ENCODE data around the gene NUDT21. TPM values are rescaled to one million over a fixed set of nuclear protein-coding genes. Genes with fewer than 3 reads are reported as not detected.

The NUDT21 gene
- total and polyA plus RNA-seq, 2 of the 8 experiments (the other 6 are each of a cell fraction or from before 2014, with no cell fraction given): 78.1 to 277 TPM

GRCh38 chr16:56460101-56460500 is 9.0 kb upstream of the NUDT21 start:
- H3K56ac ChIP-seq (replicated peaks; ENCODE audit: insufficient read length, low read depth, low read length): no peak overlapping the region
- DNase-seq (ENCODE audit: low read depth in 1 of 2, low spot score in 2 of 2) (no peak), FAIRE-seq (no peak)
- POLR2A ChIA-PET (ENCODE audit: partially characterized antibody): no interaction called here
- H3K79me1 ChIP-seq (ENCODE audit: low read depth, low read length): no peaks in the 10 kb centered on the region
- H3K23me2 ChIP-seq (ENCODE audit: low read depth, low read length): no peaks in the 10 kb centered on the region
- no peak overlapping the region for H2BK12ac ChIP-seq (ENCODE audit: low read depth, low read length)
- H3K27me3 ChIP-seq (replicated peaks in 1 of 4; ENCODE audit: control insufficient read depth in 3 of 4, extremely low read depth in 1 of 4, insufficient read depth in 3 of 4, low read length in 3 of 4): no peaks in the 10 kb centered on the region
- CTCF ChIA-PET (ENCODE audit: partially characterized antibody): no interaction called here
- no peak overlapping the region for H4K5ac ChIP-seq (ENCODE audit: insufficient read length, low read depth, low read length)
- H3K23ac ChIP-seq (ENCODE audit: insufficient read length): no peak overlapping the region
- H3K9me3 ChIP-seq (ENCODE audit: insufficient read depth in 2 of 2, low read depth in 1 of 2, low read length in 1 of 2): no peaks in the 10 kb centered on the region
- H2BK15ac ChIP-seq (ENCODE audit: low read length): no peak overlapping the region
- peaks cover 8 to 69% (median 43%) of the 10 kb centered on the region in 4 experiments for H3K36me3 ChIP-seq (ENCODE audit: control insufficient read depth in 2 of 4, insufficient read depth in 4 of 4, low read length in 3 of 4)
- no peak overlapping the region for H2AFZ ChIP-seq (ENCODE audit: low read length)
- no peak overlapping the region for H3K9ac ChIP-seq (replicated peaks in 1 of 4; ENCODE audit: extremely low read depth in 1 of 4, low read depth in 3 of 4, low read length in 3 of 4)
- H4K91ac ChIP-seq (replicated peaks; ENCODE audit: insufficient read length, low read length): no peak overlapping the region
- 91% methylated on average over 2 of the region's 2 CpGs; no CpG with 5 or more reads in 1 of the 2 experiments for WGBS, 2 experiments (ENCODE audit: extremely low coverage in 1 of 2, insufficient coverage in 1 of 2, insufficient read length in 1 of 2, insufficient replicate concordance in 2 of 2, low coverage in 1 of 2, low lambda C conversion rate in 2 of 2, missing lambda C conversion rate in 1 of 2)
- no peaks in the 10 kb centered on the region for H3K79me2 ChIP-seq (ENCODE audit: control insufficient read depth in 1 of 2, insufficient read depth in 2 of 2, low read length in 2 of 2)
- H2BK5ac ChIP-seq (ENCODE audit: low read depth, low read length): no peak overlapping the region
- no peaks in the 10 kb centered on the region for H3K4me1 ChIP-seq (replicated peaks in 1 of 4; ENCODE audit: control insufficient read depth in 3 of 4, insufficient read depth in 4 of 4, low read length in 3 of 4)
- no peaks in the 10 kb centered on the region for H4K20me1 ChIP-seq (replicated peaks in 1 of 2; ENCODE audit: control insufficient read depth in 1 of 2, insufficient read depth in 2 of 2, low read length in 2 of 2)
- no peak overlapping the region for H2BK120ac ChIP-seq (replicated peaks; ENCODE audit: low read depth, low read length)
- TF ChIP-seq JUN (IDR thresholded peaks at IDR 0.05; ENCODE audit: low read depth, low read length) (no peak), POLR2A (IDR thresholded peaks at IDR 0.05; ENCODE audit: control extremely low read depth in 1 of 2, low read depth in 2 of 2, low read length in 2 of 2) (no peak), RBBP5 (IDR thresholded peaks at IDR 0.05; ENCODE audit: borderline replicate concordance, low read depth, low read length) (no peak), GABPA (IDR thresholded peaks at IDR 0.05; ENCODE audit: borderline replicate concordance, insufficient read depth, low read length) (no peak), SP1 (IDR thresholded peaks at IDR 0.05; ENCODE audit: low read depth, low read length) (no peak), KDM5A (IDR thresholded peaks at IDR 0.05; ENCODE audit: low read length) (no peak), USF2 (IDR thresholded peaks at IDR 0.05; ENCODE audit: low read length) (no peak), SUZ12 (IDR thresholded peaks at IDR 0.05; ENCODE audit: low read length) (no peak), YY1 (IDR thresholded peaks at IDR 0.05; ENCODE audit: low read depth, low read length) (no peak), POLR2AphosphoS5 (IDR thresholded peaks at IDR 0.05; ENCODE audit: low read depth, low read length) (no peak), KDM1A (IDR thresholded peaks at IDR 0.05; ENCODE audit: borderline replicate concordance, low read length) (no peak)
- H3K14ac ChIP-seq (ENCODE audit: insufficient read length): no peak overlapping the region
- H3K27ac ChIP-seq (ENCODE audit: low read depth, low read length): no peak overlapping the region
- H2AK5ac ChIP-seq (ENCODE audit: low read depth, low read length): no peak overlapping the region
- no peak overlapping the region for H3K4me3 ChIP-seq (ENCODE audit: extremely low read depth in 1 of 4, insufficient read depth in 2 of 4, low read depth in 3 of 4, low read length in 4 of 4)
- no peak overlapping the region for H3K4ac ChIP-seq (replicated peaks; ENCODE audit: insufficient read length, low read depth, low read length)
- no peak overlapping the region for H3K18ac ChIP-seq (ENCODE audit: extremely low read depth, low read length)
- H2BK20ac ChIP-seq (ENCODE audit: low read length): no peak overlapping the region
- no peak overlapping the region for H4K8ac ChIP-seq (ENCODE audit: extremely low read depth, insufficient read depth, low read length)
- no peak overlapping the region for H3K4me2 ChIP-seq (ENCODE audit: insufficient read depth in 1 of 2, low read depth in 2 of 2, low read length in 2 of 2)

All from H1 (cell line).